Effector memory CD8-positive, alpha-beta T cell (primary cell): Measurements from ENCODE around the gene CTIF.
A peak's percentile ranks its signal among the peaks of the same experiment; 100 is the strongest.

Source experiments
- ATAC-seq: fragments of 150-1000 bp; cut with Tn5 transposase; replicated peaks from 2 replicates; pipeline ENCODE4 v1.10.0; 2021; ENCODE audit warnings: mild to moderate bottlenecking, moderate library complexity
- DNase-seq, 3 experiments: peaks; one replicate each; pipeline ENCODE4 v3.0.0; 2021
- H3K27ac Mint-ChIP-seq, 2 donors: one replicate each; pipeline ENCODE4 v1.8.0; 2022; ENCODE audit warnings: mild to moderate bottlenecking in 2 of 2, mixed read lengths in 2 of 2, moderate library complexity in 2 of 2
- H3K27me3 Mint-ChIP-seq, 2 donors: one replicate each; pipeline ENCODE4 v1.8.0; 2022; ENCODE audit warnings: mixed read lengths in 2 of 2
- H3K36me3 Mint-ChIP-seq: one replicate; pipeline ENCODE4 v1.8.0; 2022; ENCODE audit warnings: mild to moderate bottlenecking, moderate library complexity, mixed read lengths; ENCODE audit not compliant: insufficient read depth
- H3K4me1 Mint-ChIP-seq, 2 donors: one replicate each; pipeline ENCODE4 v1.8.0; 2022; ENCODE audit warnings: low read depth in 2 of 2, mixed read lengths in 2 of 2
- H3K4me3 Mint-ChIP-seq, 2 donors: one replicate each; pipeline ENCODE4 v1.8.0; 2022; ENCODE audit warnings: mild to moderate bottlenecking in 2 of 2, mixed read lengths in 2 of 2, moderate library complexity in 2 of 2
- H3K9me3 Mint-ChIP-seq, 2 donors: one replicate each; pipeline ENCODE4 v1.8.0; 2022; ENCODE audit warnings: mixed read lengths in 2 of 2

The CTIF gene

DNA sequence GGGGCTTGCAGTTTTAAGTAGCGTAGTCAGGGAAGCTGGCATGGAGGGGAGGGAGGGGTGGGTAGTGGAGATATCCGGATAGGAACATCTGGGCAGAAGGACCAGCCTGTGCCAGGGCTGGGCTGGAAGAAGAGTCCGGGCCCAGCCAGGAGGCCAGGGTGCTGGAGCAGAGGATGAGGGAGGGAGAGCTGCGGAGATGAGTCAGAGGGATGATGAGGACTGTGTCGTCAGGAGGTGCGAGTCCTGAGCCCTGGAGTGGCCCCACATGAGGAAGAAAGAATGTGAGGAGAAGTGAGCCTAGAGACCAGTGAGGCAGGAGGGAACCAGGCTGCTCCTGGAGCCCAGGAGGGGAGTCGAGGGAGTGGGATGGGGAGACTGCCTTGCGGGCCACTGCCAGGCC, 82.4 kb downstream of the CTIF start:
- DNase-seq (no peak), ATAC-seq (no peak)
- Mint-ChIP-seq H3K4me3 (no peak overlapping the region), H3K36me3 (no peaks in the 10 kb centered on the region), H3K27me3 (no peaks in the 10 kb centered on the region), H3K27ac (peak overlapping the region in 1 of 2 donors; percentile 39), H3K4me1 (no peaks in the 10 kb centered on the region), H3K9me3 (no peaks in the 10 kb centered on the region)

- Mint-ChIP-seq H3K27ac (peak overlapping the region in 1 of 2 donors; percentile 39), H3K9me3 (no peaks in the 10 kb centered on the region), H3K27me3 (peaks cover 0 to 1% of the 10 kb centered on the region in 2 donors), H3K4me3 (no peak overlapping the region), H3K36me3 (no peaks in the 10 kb centered on the region), H3K4me1 (no peaks in the 10 kb centered on the region)
- ATAC-seq = no peak
- no peak for DNase-seq
These were observed 83.2 kb downstream of the CTIF start for GRCh38 chr18:48621815-48622555.

- DNase-seq = no peak
- ATAC-seq = no peak
- Mint-ChIP-seq H3K4me3 (no peak overlapping the region), H3K9me3 (no peaks in the 10 kb centered on the region), H3K36me3 (no peaks in the 10 kb centered on the region), H3K4me1 (no peaks in the 10 kb centered on the region), H3K27me3 (peaks cover 0 to 6% of the 10 kb centered on the region in 2 donors), H3K27ac (no peak overlapping the region)
These were observed 84.1 kb downstream of the CTIF start for GRCh38 chr18:48622911-48623431.

- no peaks in the 10 kb centered on the region for H3K36me3 Mint-ChIP-seq
- no peaks in the 10 kb centered on the region for H3K9me3 Mint-ChIP-seq
- H3K4me3 Mint-ChIP-seq = no peak overlapping the region
- no peaks in the 10 kb centered on the region for H3K4me1 Mint-ChIP-seq
- H3K27me3 Mint-ChIP-seq = peaks cover 0 to 6% of the 10 kb centered on the region in 2 donors
- ATAC-seq (no peak), DNase-seq (no peak)
- H3K27ac Mint-ChIP-seq = peak overlapping the region in 1 of 2 donors; percentile 41
These were observed 84.8 kb downstream of the CTIF start for GRCh38 chr18:48623468-48624235.

DNA sequence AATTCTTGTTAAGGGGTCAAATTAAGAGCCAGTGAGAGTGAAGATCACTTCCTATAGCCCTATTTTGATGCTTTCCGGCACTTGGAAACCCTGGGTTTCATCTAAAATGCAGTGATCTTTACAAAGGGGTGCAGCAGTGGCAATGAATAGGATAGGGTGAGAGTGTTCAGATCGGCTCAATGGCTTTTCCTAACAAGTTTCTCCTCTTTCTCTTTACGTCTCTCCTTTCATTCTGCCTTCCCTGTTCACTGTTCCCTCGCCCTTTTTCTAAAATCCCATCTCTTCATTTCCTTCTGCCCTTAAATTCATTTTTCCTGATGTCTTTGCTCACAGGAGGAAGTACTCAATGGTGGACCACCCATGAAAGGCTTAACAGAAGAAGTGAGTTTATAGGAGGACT, 86.0 kb downstream of the CTIF start:
- DNase-seq (no peak), ATAC-seq (no peak)
- no peak overlapping the region for H3K27ac Mint-ChIP-seq
- no peaks in the 10 kb centered on the region for H3K9me3 Mint-ChIP-seq
- no peaks in the 10 kb centered on the region for H3K36me3 Mint-ChIP-seq
- H3K4me1 Mint-ChIP-seq = no peaks in the 10 kb centered on the region
- H3K4me3 Mint-ChIP-seq = no peak overlapping the region
- peaks cover 0 to 6% of the 10 kb centered on the region in 2 donors for H3K27me3 Mint-ChIP-seq

GRCh38 chr18:48627216-48627615, 88.4 kb downstream of the CTIF start:
- no peaks in the 10 kb centered on the region for H3K4me1 Mint-ChIP-seq
- H3K4me3 Mint-ChIP-seq = no peak overlapping the region
- H3K27ac Mint-ChIP-seq = no peak overlapping the region
- no peaks in the 10 kb centered on the region for H3K9me3 Mint-ChIP-seq
- ATAC-seq (no peak), DNase-seq (no peak)
- H3K27me3 Mint-ChIP-seq = peaks cover 0 to 10% of the 10 kb centered on the region in 2 donors
- no peaks in the 10 kb centered on the region for H3K36me3 Mint-ChIP-seq

- no peaks in the 10 kb centered on the region for H3K4me1 Mint-ChIP-seq
- DNase-seq (no peak), ATAC-seq (no peak)
- H3K27ac Mint-ChIP-seq = no peak overlapping the region
- H3K27me3 Mint-ChIP-seq = peaks cover 0 to 23% of the 10 kb centered on the region in 2 donors
- no peaks in the 10 kb centered on the region for H3K9me3 Mint-ChIP-seq
- no peak overlapping the region for H3K4me3 Mint-ChIP-seq
- no peaks in the 10 kb centered on the region for H3K36me3 Mint-ChIP-seq
These were observed 91.0 kb downstream of the CTIF start for GRCh38 chr18:48629730-48630324.

GRCh38 chr18:48631851-48632250, 93.0 kb downstream of the CTIF start:
- ATAC-seq (no peak), DNase-seq (no peak)
- no peaks in the 10 kb centered on the region for H3K4me1 Mint-ChIP-seq
- no peaks in the 10 kb centered on the region for H3K9me3 Mint-ChIP-seq
- H3K36me3 Mint-ChIP-seq = peaks cover 4% of the 10 kb centered on the region
- H3K27me3 Mint-ChIP-seq = peaks cover 0 to 23% of the 10 kb centered on the region in 2 donors
- no peak overlapping the region for H3K27ac Mint-ChIP-seq
- no peak overlapping the region for H3K4me3 Mint-ChIP-seq

GRCh38 chr18:48632676-48633257, 93.9 kb downstream of the CTIF start:
- Mint-ChIP-seq H3K9me3 (no peaks in the 10 kb centered on the region), H3K27me3 (peaks cover 7 to 25% of the 10 kb centered on the region in 2 donors), H3K36me3 (peaks cover 4% of the 10 kb centered on the region), H3K4me3 (no peak overlapping the region), H3K27ac (no peak overlapping the region), H3K4me1 (no peaks in the 10 kb centered on the region)
- no peak for DNase-seq
- no peak for ATAC-seq

DNA sequence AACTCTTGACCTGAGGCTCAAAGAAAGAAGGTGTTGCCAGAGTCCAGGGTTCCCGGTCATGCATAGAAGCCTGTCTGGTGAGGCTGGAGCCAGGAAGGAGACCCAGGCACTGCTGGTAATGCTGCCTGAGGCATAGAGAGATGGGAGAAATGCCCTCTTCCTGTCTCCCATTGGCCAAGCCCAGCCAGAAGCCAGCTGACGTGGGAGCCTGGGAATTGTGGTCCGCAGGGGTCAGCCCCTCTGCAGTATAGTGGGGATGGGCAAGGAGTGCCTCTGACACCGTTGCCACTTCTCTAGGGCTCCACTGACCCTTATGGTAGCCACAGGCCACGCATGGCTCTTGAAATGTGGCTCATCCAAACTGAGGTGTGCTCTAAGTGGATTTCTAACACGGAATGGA, 95.7 kb downstream of the CTIF start:
- no peak overlapping the region for H3K4me3 Mint-ChIP-seq
- no peak overlapping the region for H3K27ac Mint-ChIP-seq
- no peak for ATAC-seq
- no peak for DNase-seq
- peaks cover 21 to 40% of the 10 kb centered on the region in 2 donors for H3K27me3 Mint-ChIP-seq
- H3K4me1 Mint-ChIP-seq = no peaks in the 10 kb centered on the region
- no peaks in the 10 kb centered on the region for H3K9me3 Mint-ChIP-seq
- H3K36me3 Mint-ChIP-seq = peaks cover 4% of the 10 kb centered on the region

- ATAC-seq (no peak), DNase-seq (no peak)
- Mint-ChIP-seq H3K36me3 (peaks cover 4% of the 10 kb centered on the region), H3K27ac (no peak overlapping the region), H3K27me3 (peaks cover 21 to 40% of the 10 kb centered on the region in 2 donors), H3K4me3 (no peak overlapping the region), H3K4me1 (no peaks in the 10 kb centered on the region), H3K9me3 (no peaks in the 10 kb centered on the region)
These were observed 96.1 kb downstream of the CTIF start for GRCh38 chr18:48634975-48635374.

DNA sequence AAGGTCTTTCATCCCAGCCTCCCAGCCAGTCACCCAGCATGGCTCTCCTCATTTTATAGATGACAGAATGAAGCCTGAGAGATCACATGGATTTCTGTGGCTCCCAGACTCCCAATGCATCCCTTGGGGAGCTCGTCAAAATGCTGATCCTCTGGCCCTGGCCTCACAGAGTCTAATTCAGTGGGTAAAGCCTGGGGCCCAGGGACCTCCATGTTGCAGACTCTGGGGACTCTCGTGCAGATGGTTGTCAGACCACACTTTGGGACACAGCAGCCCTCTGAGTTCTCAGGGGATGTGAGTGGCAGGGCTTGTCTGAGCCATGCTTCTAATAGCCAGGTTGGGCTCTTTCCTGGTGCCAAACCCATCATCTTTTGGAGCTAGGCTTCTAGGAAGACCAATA, 97.0 kb downstream of the CTIF start:
- Mint-ChIP-seq H3K9me3 (no peaks in the 10 kb centered on the region), H3K27ac (no peak overlapping the region), H3K4me1 (no peaks in the 10 kb centered on the region), H3K27me3 (peaks cover 24 to 40% of the 10 kb centered on the region in 2 donors), H3K4me3 (no peak overlapping the region), H3K36me3 (peaks cover 4% of the 10 kb centered on the region)
- no peak for ATAC-seq
- no peak for DNase-seq

DNA sequence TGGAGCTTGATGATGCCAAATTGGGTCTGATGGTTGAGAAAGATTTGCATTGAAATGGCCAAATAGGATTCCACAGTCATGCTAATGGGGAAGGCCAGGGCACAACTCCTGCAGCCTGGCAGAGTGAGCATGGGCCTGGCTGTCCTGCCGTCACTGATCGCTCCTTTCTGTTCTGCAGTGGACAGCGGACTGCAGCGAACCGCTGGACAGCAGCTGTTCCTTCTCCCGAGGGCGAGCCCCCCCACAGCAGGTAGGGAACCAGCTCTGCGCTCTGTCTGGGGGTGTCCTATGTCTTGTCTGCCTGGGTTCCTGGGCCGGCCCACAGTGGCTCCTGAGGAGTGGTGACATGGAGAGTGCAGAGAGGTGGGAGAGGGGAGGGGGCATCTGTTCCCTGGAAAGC, 97.6 kb downstream of the CTIF start:
- H3K27ac Mint-ChIP-seq = no peak overlapping the region
- H3K36me3 Mint-ChIP-seq = peaks cover 4% of the 10 kb centered on the region
- H3K4me3 Mint-ChIP-seq = no peak overlapping the region
- H3K27me3 Mint-ChIP-seq = peaks cover 29 to 40% of the 10 kb centered on the region in 2 donors
- no peaks in the 10 kb centered on the region for H3K9me3 Mint-ChIP-seq
- DNase-seq (no peak), ATAC-seq (no peak)
- H3K4me1 Mint-ChIP-seq = no peaks in the 10 kb centered on the region
